ENCODE measurements around the gene ZNF79. TPM values are rescaled to one million over a fixed set of nuclear protein-coding genes. Genes with fewer than 3 reads are reported as not detected.

Gene ZNF79
- total and polyA plus RNA-seq, 7 donors, result 2.7 to 10.7 (median 6.0) TPM

DNA sequence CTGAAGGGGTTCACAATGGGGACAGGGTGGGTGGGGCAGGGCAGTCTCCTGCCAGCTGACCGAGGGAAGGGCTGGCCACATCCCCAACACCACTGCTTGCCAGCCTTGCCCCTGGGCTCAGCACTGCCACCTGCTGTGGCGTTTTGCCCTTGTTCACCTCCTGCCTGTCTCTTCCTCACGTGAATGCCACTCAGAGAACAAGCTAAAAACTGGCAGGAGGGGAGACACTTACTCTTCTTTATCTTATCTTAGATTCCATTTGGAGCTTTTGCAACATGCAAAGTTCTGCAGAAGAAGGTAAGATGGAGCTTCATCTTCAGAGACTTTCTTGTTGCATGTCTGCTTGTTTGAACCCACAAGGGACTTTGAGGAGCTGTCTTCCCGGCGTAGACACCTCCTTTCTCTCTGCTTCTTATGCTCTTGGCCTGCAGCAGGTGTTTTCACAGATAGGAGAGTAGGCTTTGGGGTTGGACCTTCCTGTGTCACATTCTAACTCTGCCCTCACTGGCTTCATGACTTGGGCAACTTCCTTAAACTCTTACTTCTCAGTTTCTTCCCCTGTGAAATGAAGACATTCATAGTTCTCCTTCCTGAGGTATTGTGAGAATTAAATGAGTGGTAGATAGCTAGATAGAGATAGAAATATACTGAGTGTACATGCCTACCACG is 31.3 kb downstream of the ZNF79 start:
- Histone ChIP-seq H3K27me3 (ENCODE audit: insufficient read depth in 3 of 3, low read length in 2 of 3) (no peaks in the 10 kb centered on the region), H3K9me3 (no peaks in the 10 kb centered on the region), H3K4me3 (no peak overlapping the region), H3K27ac (no peak overlapping the region), H3K36me3 (ENCODE audit: insufficient read depth in 1 of 2, low read depth in 1 of 2) (peaks cover 0 to 62% of the 10 kb centered on the region in 2 donors), H3K4me1 (peaks cover 20% of the 10 kb centered on the region)
- intact Hi-C loops (cut with DNase I), result no loop called here
- ATAC-seq (peak in 2 of 4 donors; percentile 23 to 41), DNase-seq (peak; percentile 44 to 78)
- WGBS, 3 donors, result 52 to 61% (median 53%) methylated on average over 6 of the region's 6 CpGs
- TF ChIP-seq, protein P1, sequence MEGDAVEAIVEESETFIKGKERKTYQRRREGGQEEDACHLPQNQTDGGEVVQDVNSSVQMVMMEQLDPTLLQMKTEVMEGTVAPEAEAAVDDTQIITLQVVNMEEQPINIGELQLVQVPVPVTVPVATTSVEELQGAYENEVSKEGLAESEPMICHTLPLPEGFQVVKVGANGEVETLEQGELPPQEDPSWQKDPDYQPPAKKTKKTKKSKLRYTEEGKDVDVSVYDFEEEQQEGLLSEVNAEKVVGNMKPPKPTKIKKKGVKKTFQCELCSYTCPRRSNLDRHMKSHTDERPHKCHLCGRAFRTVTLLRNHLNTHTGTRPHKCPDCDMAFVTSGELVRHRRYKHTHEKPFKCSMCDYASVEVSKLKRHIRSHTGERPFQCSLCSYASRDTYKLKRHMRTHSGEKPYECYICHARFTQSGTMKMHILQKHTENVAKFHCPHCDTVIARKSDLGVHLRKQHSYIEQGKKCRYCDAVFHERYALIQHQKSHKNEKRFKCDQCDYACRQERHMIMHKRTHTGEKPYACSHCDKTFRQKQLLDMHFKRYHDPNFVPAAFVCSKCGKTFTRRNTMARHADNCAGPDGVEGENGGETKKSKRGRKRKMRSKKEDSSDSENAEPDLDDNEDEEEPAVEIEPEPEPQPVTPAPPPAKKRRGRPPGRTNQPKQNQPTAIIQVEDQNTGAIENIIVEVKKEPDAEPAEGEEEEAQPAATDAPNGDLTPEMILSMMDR (IDR thresholded peaks at IDR 0.05), result peak; percentile 56

DNA sequence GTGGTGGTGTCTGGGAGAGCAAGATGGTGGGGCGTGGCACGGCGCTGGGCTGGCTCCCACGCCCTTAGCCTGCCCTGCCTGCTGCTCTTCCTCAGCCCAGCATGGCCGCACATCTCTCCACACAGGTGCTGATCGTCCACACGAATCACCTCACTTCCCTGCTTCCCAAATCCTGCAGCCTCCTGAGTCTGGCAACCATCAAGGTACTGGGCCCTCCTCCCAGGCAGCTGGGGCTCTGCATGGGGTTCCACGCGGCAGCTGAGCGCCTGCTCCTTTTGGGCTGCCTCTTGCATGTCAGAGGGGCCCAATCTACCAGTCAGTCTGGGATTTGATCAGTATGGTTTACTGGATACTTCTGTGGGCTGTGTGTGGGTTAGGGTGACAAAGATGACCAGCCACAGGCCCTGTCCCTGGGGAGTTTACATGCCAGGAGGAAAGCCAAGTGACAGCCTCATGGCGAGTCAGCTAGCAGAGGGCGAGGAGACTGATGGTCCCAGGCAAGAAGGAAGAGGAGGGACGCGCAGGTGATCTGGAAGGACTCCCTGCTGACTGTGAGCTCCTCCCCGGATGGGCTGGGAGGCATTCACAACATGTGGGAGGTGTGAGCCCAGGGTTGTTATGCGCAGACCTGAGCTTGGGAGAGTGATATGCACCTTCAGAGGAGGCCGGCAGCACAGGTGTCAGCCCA is 33.2 kb downstream of the ZNF79 start:
- peaks cover 18% of the 10 kb centered on the region for H3K4me1 ChIP-seq
- peaks cover 4 to 77% of the 10 kb centered on the region in 2 donors for H3K36me3 ChIP-seq (ENCODE audit: insufficient read depth in 1 of 2, low read depth in 1 of 2)
- intact Hi-C loops (cut with DNase I), result no loop called here
- 82 to 86% (median 84%) methylated on average over 17 of the region's 17 CpGs for WGBS, 3 donors
- H3K9me3 ChIP-seq, result no peaks in the 10 kb centered on the region
- DNase-seq (peak in 1 of 2 donors; percentile 50), ATAC-seq (no peak)
- no peaks in the 10 kb centered on the region for H3K27me3 ChIP-seq (ENCODE audit: insufficient read depth in 3 of 3, low read length in 2 of 3)
- TF ChIP-seq, protein P1 (IDR thresholded peaks at IDR 0.05), result no peak
- H3K27ac ChIP-seq, result no peak overlapping the region
- no peak overlapping the region for H3K4me3 ChIP-seq

DNA sequence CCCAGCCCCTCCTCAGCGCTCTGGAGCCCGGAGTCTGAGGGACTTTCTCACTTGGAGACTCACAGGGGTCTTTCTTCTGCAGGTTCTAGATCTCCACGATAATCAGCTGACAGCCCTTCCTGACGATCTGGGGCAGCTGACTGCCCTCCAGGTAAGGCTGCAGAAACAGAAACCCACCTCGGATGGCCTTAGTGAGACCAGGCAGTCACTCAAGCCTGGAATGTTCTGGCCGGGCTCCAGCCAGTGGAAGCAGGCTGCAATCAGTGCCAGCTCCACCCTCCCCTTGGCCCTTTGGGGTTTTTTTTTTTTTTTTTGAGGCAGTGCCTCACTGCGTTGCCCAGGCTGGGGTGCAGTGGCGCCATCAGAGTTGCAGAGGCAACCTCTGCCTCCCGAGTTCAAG is 34.7 kb downstream of the ZNF79 start:
- Histone ChIP-seq H3K4me1 (peaks cover 9% of the 10 kb centered on the region), H3K9me3 (no peaks in the 10 kb centered on the region), H3K36me3 (ENCODE audit: insufficient read depth in 1 of 2, low read depth in 1 of 2) (peaks cover 7 to 93% of the 10 kb centered on the region in 2 donors), H3K27ac (no peak overlapping the region), H3K4me3 (no peak overlapping the region), H3K27me3 (ENCODE audit: insufficient read depth in 3 of 3, low read length in 2 of 3) (no peaks in the 10 kb centered on the region)
- WGBS, 3 donors, result 61 to 69% (median 61%) methylated on average over 8 to 9 of the region's 9 CpGs
- intact Hi-C loops (cut with DNase I), result no loop called here
- ATAC-seq (peak in 1 of 4 donors; percentile 9), DNase-seq (peak in 1 of 2 donors; percentile 27)
- TF ChIP-seq, protein P1 (IDR thresholded peaks at IDR 0.05), result no peak

DNA sequence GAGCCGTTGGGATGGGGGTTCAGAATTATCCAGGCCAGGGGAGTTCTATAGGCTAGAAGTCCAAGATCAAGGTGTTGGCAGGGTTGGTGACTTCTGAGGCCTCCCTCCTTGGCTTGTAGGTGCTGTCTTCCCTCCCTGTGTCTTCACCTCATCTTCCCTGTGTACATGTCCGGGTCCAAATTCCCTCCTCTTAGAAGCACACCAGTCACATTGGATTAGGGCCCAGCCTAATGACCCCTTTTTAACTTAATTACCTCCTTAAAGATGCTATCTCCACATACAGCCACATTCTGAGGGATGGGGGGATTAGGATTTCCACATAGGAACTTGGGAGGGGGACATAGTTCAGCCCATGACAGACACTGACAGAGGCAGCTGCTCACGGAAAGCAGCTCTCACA is 39.2 kb downstream of the ZNF79 start:
- TF ChIP-seq, protein P1 (IDR thresholded peaks at IDR 0.05), result no peak
- 74 to 84% (median 82%) methylated on average over 3 of the region's 3 CpGs for WGBS, 3 donors
- DNase-seq (no peak), ATAC-seq (peak in 1 of 4 donors; percentile 18)
- no peaks in the 10 kb centered on the region for H3K4me1 ChIP-seq
- H3K36me3 ChIP-seq (ENCODE audit: insufficient read depth in 1 of 2, low read depth in 1 of 2), result peaks cover 10 to 97% of the 10 kb centered on the region in 2 donors
- no peak overlapping the region for H3K4me3 ChIP-seq
- H3K27ac ChIP-seq, result peak overlapping the region; percentile 46
- intact Hi-C loops (cut with DNase I), result no loop called here
- no peaks in the 10 kb centered on the region for H3K9me3 ChIP-seq
- no peaks in the 10 kb centered on the region for H3K27me3 ChIP-seq (ENCODE audit: insufficient read depth in 3 of 3, low read length in 2 of 3)

All from psoas muscle (tissue), 8 donors.